Renal cortical epithelial cell (primary cell): ENCODE data around the gene GPHN. TPM values are rescaled to one million over a fixed set of nuclear protein-coding genes. Genes with fewer than 3 reads are reported as not detected.

Experiments
- DNase-seq: peaks from one replicate; pipeline ENCODE4 v3.0.0-alpha.2; 2011; ENCODE audit warnings: low read depth
- total RNA-seq: library from RNA; depleted of rRNA; stranded (reverse); fragments of >200 nt; gene quantifications from 2 replicates; pipeline ENCODE4 v1.2.3, GENCODE V29; 2014

Gene GPHN
- total RNA-seq, 1 donor from 2014 or later, result 38.7 TPM

DNA sequence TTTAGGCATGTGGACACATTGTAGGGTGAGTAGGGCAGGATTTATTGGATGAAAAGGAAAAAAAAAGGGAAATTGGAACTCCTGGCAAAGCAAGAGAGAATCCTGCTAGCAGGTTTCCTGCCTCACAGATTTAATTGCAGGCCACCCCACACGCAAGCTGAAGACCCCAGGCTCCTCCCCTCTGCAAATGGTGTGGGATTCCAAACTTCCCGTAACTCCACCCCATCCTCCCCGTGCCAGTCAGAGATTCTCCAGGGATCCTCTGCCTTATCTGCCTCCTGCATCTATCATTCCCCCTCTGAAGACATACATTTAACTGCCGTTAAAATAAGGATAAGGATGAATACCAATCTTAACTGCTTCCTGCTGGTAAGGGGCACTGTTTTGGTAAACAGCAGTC is 431.5 kb downstream of the GPHN start:
- DNase-seq, result no peak

GRCh38 chr14:66944872-66945271 is 436.9 kb downstream of the GPHN start:
- DNase-seq, result peak; percentile 6

- DNase-seq, result no peak
Observed at GRCh38 chr14:66955159-66955558, 447.2 kb downstream of the GPHN start.

DNA sequence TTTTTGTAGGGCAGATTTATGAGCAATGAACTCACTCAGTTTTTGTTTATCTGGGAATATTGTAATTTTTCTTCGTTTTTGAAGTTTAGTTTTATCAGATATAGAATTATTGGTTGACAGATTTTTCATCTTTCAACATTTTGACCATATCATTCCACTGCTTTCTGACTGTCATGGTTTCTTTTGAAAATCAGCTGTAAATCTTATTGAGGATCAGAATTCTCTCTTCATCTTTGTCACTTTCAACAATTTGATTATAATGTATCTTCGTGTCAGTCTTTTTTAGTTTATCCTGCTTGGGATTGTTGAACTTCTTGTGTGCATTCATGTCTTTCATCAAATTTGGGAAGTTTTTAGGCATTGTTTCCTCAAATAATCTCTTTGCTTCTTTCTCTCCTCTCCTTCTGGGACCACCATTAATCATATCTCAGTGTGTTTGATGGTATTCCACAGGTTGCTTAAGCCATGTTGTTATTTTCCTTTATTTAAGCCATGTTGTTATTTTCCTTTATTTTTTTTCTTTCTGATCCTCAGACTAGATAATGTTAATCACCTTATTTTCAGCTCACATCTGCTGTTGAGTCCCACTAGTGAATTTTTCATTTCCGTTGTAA is 451.6 kb downstream of the GPHN start:
- DNase-seq, result no peak

- DNase-seq, result peak; percentile 11
Observed at GRCh38 chr14:66965831-66966230, 457.9 kb downstream of the GPHN start.

- DNase-seq, result no peak
Observed at GRCh38 chr14:66972469-66972868, 464.5 kb downstream of the GPHN start.

DNA sequence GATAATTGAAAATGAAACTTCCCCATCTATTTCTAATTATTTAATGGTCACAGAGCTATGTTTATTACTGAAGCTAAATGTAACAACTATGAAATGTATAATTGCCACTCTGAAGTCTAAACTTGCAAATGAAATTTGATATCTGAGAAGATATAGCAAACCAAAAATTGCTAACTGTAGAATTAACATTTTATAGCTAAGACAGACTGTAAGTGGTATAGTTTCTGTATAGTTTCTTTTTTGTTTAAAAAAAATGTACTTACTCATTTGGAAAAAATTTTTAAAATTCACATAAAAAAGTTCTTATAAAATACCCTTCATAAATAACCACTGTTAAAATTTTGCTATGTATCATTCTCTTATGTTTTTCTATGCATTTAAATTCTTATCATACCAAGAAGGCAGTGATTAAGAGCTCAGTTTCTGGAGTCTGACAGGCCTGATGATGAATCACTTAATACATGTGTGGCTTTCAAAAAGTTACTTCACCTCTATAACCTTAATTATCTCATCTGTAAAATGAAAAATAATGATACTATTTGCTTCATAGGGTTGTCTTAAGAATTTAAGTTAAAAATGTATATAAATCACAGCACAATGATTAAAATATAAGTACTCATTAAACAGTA is 466.6 kb downstream of the GPHN start:
- peak; percentile 4 for DNase-seq

DNA sequence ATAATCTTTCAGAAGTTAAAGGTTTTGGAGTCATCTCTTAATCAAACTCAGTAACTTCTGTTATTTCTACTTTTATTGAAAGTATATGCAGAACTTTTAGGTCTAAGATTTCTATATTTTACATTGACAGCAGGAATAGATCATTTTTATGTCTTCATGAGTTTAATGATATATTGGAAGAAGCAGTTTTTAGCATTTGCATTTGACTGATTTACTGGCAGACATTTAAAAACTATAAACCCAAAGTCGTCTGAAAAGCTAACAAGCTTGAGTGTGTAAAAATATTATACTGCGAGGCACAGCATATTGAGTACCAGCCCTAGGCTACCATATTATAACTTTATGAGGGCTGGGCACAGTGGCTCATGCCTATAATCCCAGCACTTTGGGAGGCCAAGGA is 467.3 kb downstream of the GPHN start:
- DNase-seq, result no peak

DNA sequence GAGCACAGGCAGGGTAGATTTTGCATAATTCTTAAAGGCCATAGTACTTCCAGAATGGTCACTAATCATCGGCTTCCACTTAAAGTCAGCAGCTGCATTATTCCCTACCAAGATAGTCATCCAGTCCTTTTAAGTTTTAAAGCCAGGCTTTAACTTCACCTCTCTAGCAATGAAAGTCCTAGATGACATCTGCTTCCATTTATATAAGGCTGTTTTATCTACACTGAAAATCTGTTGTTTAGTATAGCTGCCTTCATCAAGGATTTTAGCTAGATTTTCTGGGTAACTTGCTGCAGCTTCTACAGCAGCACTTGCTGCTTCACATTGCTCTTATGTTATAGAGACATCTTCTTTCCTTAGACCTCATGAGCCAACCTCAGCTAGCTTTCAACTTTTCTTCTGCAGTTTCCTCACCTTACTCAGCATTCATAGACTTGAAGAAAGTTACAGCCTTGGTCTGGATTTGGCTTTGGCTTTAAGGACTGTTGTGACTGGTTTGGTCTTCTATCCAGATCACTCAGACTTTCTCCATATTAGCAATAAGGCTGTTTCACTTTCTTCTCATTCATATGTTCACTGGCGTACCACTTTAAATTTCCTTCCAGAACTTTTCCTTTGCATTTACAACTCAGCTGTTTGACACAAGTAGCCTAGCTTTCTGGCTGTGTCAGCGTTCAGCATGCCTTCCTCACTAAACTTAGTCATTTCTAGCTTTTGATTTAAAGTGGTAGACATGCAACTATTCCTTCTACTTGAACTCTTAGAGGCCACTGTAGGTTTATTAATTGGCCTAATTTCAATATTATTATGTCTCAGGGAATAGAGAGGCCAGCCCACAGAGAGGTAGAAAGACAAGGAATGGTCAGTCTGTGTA is 471.4 kb downstream of the GPHN start:
- no peak for DNase-seq

DNA sequence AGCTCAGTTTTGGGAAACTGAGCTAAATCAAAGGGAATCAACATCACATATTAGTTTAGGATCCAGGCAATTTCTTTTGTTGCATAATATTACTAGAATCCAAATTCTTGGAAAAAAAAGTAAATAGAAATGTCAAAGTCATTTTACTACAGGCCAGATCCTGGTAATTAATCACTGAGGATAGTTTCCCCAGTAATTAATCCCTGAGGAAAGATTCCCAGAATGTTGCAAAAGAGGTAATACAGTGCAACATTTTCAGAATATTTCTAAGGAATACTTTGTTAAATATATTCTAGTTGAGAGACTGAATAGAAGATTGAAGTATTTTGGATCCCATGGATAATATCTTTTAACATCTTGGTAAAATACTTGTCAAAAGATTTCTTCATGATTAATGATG is 474.3 kb downstream of the GPHN start:
- DNase-seq, result no peak

DNA sequence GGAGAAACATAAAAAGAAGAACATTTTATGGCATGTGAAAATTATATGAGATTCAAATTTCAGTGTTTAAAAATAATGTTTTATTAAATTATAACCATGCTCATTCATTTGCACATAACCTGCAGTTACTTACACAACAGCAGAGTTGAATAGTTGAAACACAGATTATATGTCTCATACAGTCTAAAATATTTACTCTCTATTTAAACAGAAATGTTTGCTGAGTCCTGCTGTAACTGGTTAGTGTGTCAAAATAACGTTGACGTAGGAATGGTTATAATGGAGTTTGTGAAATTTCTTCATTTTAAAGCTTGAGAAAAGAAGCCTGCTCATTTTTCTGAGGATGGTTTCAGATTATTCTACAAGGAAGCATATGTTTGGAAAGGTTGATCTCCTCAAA is 484.8 kb downstream of the GPHN start:
- no peak for DNase-seq

- no peak for DNase-seq
Observed at GRCh38 chr14:66993512-66993911, 485.6 kb downstream of the GPHN start.

DNA sequence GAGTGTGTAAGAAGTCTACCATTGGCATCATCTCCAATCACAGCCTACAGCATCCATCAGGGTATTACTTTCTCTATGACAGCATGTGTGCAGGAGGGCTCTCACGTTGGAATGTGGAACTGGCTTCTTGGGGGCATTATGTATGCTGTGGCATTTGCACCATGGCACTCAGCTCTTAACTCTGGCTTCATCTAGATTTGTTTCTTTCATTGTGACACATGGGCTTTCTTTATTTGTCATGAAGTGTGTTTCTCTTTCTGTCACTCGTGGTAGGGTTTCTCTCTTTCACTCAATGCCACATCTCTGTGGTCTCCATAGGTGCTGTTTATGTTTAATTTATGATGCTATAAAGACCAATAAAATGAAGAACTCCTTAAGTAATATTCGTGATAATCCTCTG is 490.1 kb downstream of the GPHN start:
- no peak for DNase-seq

GRCh38 chr14:66999978-67000377 is 492.0 kb downstream of the GPHN start:
- no peak for DNase-seq

DNA sequence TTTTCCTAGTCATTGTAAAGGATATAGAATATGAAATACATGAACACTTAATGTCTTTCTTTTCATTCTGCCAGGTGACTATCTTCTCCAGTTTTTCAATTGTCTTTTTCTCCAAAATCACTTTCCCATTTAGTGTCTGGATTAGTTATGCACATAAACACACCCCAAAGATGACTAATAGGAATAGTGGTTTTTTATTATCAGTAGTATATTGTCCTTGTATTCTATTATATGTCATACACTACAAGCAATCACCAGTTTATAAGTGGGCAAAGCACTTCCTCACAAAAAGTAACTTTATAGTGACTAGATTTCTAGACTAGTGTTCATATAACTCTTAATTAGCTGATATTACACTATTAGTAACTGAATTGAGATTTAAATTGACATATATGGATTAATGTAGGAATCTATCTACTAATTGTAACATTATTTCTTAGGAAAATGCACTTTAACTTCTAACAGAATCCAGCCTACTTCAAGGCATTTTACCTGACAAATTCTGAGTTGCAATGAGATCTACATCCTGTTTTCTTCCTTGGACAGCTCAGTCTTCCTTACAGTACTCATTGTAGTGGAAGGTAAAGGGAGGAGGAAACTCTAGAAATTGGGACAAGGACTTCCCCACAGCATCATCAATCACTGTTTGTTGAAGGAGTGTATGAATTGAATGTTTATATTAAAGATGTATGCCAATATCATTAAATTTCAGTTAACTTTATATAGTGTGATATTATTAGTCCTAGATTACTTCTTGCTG is 495.2 kb downstream of the GPHN start:
- DNase-seq, result no peak

DNA sequence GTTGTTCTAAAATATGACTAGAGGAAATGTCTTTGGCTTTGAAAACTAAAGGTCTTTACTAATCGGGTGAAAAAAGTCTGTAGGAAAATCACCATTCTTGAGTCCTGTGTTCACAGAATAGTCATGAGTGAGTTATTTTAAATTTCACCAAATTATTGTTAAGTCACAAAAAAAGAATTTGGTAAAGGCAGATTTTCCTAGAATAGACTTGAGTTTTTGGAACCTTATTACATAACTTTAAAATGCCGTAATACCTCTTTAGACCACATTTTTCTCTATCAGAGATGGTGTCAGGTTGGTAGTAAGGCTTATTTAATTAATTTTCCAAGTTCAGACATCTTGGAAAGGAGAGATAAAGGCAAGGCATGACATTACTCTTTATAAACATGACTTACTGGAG is 496.6 kb downstream of the GPHN start:
- no peak for DNase-seq

- no peak for DNase-seq
Observed at GRCh38 chr14:67010602-67011001, 502.7 kb downstream of the GPHN start.

DNA sequence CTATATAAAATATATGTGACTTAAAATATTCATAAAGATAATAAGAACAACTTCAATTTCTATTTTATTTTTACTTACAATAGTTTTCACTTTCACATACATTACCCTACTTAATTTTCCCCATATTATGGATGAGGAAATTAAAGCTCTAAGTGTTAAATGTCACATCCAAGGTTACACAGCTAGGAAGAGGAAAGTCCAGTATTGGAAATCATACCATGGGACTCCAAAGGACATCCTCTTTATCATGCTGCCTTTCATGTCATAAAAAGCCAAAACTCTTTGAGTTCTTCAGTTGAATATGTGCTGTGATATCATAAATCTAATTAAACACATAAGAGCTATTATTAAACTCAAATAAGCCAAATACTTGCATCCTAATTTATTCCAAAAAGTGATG is 508.9 kb downstream of the GPHN start:
- no peak for DNase-seq

GRCh38 chr14:67018720-67019119 is 510.8 kb downstream of the GPHN start:
- DNase-seq, result no peak

GRCh38 chr14:67019796-67020195 is 511.8 kb downstream of the GPHN start:
- no peak for DNase-seq

GRCh38 chr14:67031920-67032774 is 524.2 kb downstream of the GPHN start:
- DNase-seq, result no peak
